HepG2 (cell line): ENCODE data around the gene NEU4. TPM values are rescaled to one million over a fixed set of nuclear protein-coding genes. Genes with fewer than 3 reads are reported as not detected.

Source experiments
- GABPA ChIP-seq, 2 experiments: IDR thresholded peaks; 2 replicates each; pipeline ENCODE4 v1.6.1; 2011 to 2016; ENCODE audit warnings: low read depth in 2 of 2, low read length in 1 of 2, missing biosample characterization in 1 of 2, missing genetic modification characterization in 1 of 2
- MXD4 ChIP-seq: IDR thresholded peaks from 2 replicates; pipeline ENCODE4 v1.6.1; 2016; ENCODE audit warnings: mild to moderate bottlenecking, missing biosample characterization, missing genetic modification reagents
- YEATS4 ChIP-seq: sonication (generic); formaldehyde crosslinking; IDR thresholded peaks from 2 replicates; pipeline ENCODE4 v1.4.0; 2020; ENCODE audit warnings: missing genetic modification reagents, borderline replicate concordance
- ZNF331 ChIP-seq: sonication (generic); formaldehyde crosslinking; IDR thresholded peaks from 2 replicates; pipeline ENCODE4 v1.4.0; 2020; ENCODE audit warnings: missing genetic modification reagents
- ZNF629 ChIP-seq: sonication (generic); formaldehyde crosslinking; conservative IDR thresholded peaks from 2 replicates; pipeline ENCODE4 v1.5.0; 2020; ENCODE audit warnings: missing genetic modification reagents
- polyA plus RNA-seq, 8 experiments: library from polyadenylated mRNA; depleted of rRNA in 3 of 8; stranded (reverse) in 7 of 8; unstranded in 1 of 8; fragments of >200 nt; fragmentation: Illumina TruSeq in 4 of 8; extraction: Trizol in 4 of 8; gene quantifications; 2 replicates each; pipeline versions ENCODE4 v1.2.1 to v1.2.3, GENCODE V29; 2011 to 2016; ENCODE audit warnings: low read depth in 4 of 8, missing spikeins in 1 of 8, mixed read lengths in 1 of 8; ENCODE audit not compliant: insufficient read depth in 1 of 8
- total RNA-seq, 5 experiments: library from RNA; depleted of rRNA; stranded (reverse); fragments of >200 nt; fragmentation: Illumina TruSeq; extraction: Trizol; gene quantifications; 2 replicates each; pipeline ENCODE4 v1.2.3, GENCODE V29; 2016; ENCODE audit warnings: low read depth in 1 of 5
- TF ChIP-seq, protein P1 (sequence below): sonication (generic); formaldehyde crosslinking; IDR thresholded peaks from 2 replicates; pipeline ENCODE4 v1.5.0; 2020; ENCODE audit warnings: missing genetic modification reagents, mild to moderate bottlenecking, borderline replicate concordance
- TF ChIP-seq, protein P2 (sequence below): sonication (generic); formaldehyde crosslinking; conservative IDR thresholded peaks from 2 replicates; pipeline ENCODE4 v1.8.0; 2022; ENCODE audit warnings: missing genetic modification reagents
- TF ChIP-seq, protein P3 (sequence below): sonication (generic); formaldehyde crosslinking; conservative IDR thresholded peaks from 2 replicates; pipeline ENCODE4 v1.4.0; 2020; ENCODE audit warnings: missing genetic modification reagents
- TF ChIP-seq, protein P4 (sequence below): sonication (generic); formaldehyde crosslinking; IDR thresholded peaks from 2 replicates; pipeline ENCODE4 v1.4.0; 2020; ENCODE audit warnings: low read depth, mild to moderate bottlenecking, missing genetic modification reagents
- TF ChIP-seq, protein P5 (sequence below): sonication (generic); formaldehyde crosslinking; IDR thresholded peaks from 2 replicates; pipeline ENCODE4 v1.5.1; 2020; ENCODE audit warnings: mild to moderate bottlenecking, missing genetic modification reagents, moderate library complexity
- TF ChIP-seq, protein P6 (sequence below): sonication (generic); formaldehyde crosslinking; IDR thresholded peaks from 2 replicates; pipeline ENCODE4 v1.4.0; 2020; ENCODE audit warnings: mild to moderate bottlenecking, missing genetic modification reagents, borderline replicate concordance

The NEU4 gene
- total and polyA plus RNA-seq, 2 of the 13 experiments (the other 11 are each of a cell fraction or from before 2014, with no cell fraction given) = 53.5 to 107 TPM

DNA sequence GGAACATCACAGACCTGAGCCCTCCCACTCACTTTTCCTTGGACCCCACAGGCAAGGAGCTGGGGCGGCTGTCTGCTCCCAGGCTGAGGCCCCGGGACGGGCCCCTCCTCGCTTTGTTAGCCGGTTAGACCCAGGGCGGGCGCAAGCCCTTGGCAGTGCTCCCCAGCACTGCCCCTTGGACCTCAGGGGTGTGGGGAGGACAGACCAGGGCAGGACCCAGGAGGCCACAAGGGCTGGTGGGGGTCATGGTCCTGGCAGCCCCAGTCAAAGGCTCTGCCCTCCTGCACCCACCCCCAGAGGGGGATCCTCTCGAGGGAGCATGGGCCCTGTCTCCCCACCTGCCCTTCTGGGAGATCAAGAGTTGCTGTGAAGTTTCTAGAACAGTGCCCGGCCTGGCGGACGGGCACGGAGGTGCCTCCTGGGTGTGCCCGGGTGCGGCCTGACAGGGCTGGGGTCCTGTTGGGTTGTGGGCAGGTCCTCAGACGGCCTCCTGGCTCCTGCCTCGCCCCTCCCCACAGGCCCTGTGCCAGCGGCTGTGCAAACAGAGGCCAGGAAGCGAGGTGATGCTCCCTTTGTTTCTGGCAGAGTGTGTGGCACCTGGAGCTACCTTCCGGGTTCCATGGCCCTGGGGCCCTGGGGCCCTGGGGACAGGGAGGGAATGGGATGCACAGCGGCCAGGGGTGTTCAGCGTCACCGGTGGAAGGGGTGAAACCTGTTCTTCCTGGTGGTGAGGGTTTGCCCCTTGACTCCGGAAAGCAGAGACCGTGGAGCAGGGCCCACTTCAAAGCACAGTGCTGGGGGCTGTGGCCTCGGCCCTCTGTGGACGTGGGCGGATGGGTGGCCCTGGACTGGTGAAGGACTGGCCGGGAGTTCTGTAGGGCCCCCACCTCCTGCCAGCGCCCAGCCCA is 35.2 kb upstream of the NEU4 start (continued):
- TF ChIP-seq, protein P1, sequence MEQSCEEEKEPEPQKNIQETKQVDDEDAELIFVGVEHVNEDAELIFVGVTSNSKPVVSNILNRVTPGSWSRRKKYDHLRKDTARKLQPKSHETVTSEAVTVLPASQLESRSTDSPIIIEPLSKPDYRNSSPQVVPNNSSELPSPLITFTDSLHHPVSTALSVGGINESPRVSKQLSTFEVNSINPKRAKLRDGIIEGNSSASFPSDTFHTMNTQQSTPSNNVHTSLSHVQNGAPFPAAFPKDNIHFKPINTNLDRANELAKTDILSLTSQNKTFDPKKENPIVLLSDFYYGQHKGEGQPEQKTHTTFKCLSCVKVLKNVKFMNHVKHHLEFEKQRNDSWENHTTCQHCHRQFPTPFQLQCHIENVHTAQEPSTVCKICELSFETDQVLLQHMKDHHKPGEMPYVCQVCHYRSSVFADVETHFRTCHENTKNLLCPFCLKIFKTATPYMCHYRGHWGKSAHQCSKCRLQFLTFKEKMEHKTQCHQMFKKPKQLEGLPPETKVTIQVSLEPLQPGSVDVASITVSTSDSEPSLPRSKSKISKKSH (CRISPR knock-in tag) = peak; percentile 66; the same call in 1 of the 2 replicates
- TF ChIP-seq ZNF629 = peak; percentile 18; the same call in 1 of the 2 replicates
- TF ChIP-seq, protein P2, sequence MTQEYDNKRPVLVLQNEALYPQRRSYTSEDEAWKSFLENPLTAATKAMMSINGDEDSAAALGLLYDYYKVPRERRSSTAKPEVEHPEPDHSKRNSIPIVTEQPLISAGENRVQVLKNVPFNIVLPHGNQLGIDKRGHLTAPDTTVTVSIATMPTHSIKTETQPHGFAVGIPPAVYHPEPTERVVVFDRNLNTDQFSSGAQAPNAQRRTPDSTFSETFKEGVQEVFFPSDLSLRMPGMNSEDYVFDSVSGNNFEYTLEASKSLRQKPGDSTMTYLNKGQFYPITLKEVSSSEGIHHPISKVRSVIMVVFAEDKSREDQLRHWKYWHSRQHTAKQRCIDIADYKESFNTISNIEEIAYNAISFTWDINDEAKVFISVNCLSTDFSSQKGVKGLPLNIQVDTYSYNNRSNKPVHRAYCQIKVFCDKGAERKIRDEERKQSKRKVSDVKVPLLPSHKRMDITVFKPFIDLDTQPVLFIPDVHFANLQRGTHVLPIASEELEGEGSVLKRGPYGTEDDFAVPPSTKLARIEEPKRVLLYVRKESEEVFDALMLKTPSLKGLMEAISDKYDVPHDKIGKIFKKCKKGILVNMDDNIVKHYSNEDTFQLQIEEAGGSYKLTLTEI (CRISPR knock-in tag) = no peak
- TF ChIP-seq, protein P3, sequence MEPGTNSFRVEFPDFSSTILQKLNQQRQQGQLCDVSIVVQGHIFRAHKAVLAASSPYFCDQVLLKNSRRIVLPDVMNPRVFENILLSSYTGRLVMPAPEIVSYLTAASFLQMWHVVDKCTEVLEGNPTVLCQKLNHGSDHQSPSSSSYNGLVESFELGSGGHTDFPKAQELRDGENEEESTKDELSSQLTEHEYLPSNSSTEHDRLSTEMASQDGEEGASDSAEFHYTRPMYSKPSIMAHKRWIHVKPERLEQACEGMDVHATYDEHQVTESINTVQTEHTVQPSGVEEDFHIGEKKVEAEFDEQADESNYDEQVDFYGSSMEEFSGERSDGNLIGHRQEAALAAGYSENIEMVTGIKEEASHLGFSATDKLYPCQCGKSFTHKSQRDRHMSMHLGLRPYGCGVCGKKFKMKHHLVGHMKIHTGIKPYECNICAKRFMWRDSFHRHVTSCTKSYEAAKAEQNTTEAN (CRISPR knock-in tag) = 0 out of 2 replicates have a peak, but pooled peaks have one; percentile 23
- TF ChIP-seq GABPA (IDR thresholded peaks at IDR 0.05; ENCODE audit: low read depth, low read length) = no peak
- TF ChIP-seq GABPA (CRISPR knock-in tag; IDR thresholded peaks at IDR 0.05; ENCODE audit: low read depth) = peak; percentile 19; the same call in 1 of the 2 replicates
- TF ChIP-seq YEATS4 = no peak; the same call in 1 of the 2 replicates
- TF ChIP-seq, protein P4, sequence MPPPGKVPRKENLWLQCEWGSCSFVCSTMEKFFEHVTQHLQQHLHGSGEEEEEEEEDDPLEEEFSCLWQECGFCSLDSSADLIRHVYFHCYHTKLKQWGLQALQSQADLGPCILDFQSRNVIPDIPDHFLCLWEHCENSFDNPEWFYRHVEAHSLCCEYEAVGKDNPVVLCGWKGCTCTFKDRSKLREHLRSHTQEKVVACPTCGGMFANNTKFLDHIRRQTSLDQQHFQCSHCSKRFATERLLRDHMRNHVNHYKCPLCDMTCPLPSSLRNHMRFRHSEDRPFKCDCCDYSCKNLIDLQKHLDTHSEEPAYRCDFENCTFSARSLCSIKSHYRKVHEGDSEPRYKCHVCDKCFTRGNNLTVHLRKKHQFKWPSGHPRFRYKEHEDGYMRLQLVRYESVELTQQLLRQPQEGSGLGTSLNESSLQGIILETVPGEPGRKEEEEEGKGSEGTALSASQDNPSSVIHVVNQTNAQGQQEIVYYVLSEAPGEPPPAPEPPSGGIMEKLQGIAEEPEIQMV (CRISPR knock-in tag) = no peak
- TF ChIP-seq, protein P5, sequence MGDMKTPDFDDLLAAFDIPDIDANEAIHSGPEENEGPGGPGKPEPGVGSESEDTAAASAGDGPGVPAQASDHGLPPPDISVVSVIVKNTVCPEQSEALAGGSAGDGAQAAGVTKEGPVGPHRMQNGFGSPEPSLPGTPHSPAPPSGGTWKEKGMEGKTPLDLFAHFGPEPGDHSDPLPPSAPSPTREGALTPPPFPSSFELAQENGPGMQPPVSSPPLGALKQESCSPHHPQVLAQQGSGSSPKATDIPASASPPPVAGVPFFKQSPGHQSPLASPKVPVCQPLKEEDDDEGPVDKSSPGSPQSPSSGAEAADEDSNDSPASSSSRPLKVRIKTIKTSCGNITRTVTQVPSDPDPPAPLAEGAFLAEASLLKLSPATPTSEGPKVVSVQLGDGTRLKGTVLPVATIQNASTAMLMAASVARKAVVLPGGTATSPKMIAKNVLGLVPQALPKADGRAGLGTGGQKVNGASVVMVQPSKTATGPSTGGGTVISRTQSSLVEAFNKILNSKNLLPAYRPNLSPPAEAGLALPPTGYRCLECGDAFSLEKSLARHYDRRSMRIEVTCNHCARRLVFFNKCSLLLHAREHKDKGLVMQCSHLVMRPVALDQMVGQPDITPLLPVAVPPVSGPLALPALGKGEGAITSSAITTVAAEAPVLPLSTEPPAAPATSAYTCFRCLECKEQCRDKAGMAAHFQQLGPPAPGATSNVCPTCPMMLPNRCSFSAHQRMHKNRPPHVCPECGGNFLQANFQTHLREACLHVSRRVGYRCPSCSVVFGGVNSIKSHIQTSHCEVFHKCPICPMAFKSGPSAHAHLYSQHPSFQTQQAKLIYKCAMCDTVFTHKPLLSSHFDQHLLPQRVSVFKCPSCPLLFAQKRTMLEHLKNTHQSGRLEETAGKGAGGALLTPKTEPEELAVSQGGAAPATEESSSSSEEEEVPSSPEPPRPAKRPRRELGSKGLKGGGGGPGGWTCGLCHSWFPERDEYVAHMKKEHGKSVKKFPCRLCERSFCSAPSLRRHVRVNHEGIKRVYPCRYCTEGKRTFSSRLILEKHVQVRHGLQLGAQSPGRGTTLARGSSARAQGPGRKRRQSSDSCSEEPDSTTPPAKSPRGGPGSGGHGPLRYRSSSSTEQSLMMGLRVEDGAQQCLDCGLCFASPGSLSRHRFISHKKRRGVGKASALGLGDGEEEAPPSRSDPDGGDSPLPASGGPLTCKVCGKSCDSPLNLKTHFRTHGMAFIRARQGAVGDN (CRISPR knock-in tag) = peak; percentile 69
- peak; percentile 18; the same call in 1 of the 2 replicates for TF ChIP-seq MXD4 (CRISPR knock-in tag)
- TF ChIP-seq ZNF331 = no peak; the same call in none of the 2 replicates
- TF ChIP-seq, protein P6, sequence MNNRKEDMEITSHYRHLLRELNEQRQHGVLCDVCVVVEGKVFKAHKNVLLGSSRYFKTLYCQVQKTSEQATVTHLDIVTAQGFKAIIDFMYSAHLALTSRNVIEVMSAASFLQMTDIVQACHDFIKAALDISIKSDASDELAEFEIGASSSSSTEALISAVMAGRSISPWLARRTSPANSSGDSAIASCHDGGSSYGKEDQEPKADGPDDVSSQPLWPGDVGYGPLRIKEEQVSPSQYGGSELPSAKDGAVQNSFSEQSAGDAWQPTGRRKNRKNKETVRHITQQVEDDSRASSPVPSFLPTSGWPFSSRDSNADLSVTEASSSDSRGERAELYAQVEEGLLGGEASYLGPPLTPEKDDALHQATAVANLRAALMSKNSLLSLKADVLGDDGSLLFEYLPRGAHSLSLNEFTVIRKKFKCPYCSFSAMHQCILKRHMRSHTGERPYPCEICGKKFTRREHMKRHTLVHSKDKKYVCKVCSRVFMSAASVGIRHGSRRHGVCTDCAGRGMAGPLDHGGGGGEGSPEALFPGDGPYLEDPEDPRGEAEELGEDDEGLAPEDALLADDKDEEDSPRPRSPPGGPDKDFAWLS (CRISPR knock-in tag) = no peak
